LNCAP (cell line): ENCODE data around the gene COL6A2.

Experiments
- TF ChIP-seq, protein P1 (sequence below): fragments of 450-650 bp; IDR thresholded peaks from 2 replicates; pipeline ENCODE4 v1.5.1; 2017; ENCODE audit warnings: mild to moderate bottlenecking

COL6A2 gene

DNA sequence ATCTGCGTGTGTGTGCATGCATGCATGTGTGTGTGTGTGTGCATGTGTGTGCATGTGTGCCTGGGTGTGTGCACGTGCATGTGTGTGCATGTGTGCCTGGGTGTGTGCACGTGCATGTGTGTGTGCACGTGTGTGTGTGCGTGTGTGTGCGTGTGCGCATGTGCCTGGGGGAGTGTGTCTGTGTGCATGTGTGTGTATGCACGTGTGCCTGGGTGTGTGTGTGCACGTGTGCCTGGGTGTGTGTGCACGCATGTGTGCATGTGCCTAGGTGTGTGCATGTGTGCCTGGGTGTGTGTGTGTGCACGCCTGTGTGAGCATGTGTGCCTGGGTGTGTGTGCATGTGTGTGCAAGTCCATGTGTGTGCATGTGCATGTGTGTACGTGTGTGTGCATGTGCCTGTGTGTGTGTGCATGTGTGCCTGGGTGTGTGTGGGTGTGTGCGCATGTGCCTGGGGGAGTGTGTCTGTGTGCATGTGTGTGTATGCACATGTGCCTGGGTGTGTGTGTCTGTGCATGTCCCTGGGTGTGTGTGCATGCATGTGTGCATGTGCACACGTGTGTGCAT lies 29.3 kb upstream of the COL6A2 start:
- TF ChIP-seq, protein P1, sequence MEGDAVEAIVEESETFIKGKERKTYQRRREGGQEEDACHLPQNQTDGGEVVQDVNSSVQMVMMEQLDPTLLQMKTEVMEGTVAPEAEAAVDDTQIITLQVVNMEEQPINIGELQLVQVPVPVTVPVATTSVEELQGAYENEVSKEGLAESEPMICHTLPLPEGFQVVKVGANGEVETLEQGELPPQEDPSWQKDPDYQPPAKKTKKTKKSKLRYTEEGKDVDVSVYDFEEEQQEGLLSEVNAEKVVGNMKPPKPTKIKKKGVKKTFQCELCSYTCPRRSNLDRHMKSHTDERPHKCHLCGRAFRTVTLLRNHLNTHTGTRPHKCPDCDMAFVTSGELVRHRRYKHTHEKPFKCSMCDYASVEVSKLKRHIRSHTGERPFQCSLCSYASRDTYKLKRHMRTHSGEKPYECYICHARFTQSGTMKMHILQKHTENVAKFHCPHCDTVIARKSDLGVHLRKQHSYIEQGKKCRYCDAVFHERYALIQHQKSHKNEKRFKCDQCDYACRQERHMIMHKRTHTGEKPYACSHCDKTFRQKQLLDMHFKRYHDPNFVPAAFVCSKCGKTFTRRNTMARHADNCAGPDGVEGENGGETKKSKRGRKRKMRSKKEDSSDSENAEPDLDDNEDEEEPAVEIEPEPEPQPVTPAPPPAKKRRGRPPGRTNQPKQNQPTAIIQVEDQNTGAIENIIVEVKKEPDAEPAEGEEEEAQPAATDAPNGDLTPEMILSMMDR, result no peak

DNA sequence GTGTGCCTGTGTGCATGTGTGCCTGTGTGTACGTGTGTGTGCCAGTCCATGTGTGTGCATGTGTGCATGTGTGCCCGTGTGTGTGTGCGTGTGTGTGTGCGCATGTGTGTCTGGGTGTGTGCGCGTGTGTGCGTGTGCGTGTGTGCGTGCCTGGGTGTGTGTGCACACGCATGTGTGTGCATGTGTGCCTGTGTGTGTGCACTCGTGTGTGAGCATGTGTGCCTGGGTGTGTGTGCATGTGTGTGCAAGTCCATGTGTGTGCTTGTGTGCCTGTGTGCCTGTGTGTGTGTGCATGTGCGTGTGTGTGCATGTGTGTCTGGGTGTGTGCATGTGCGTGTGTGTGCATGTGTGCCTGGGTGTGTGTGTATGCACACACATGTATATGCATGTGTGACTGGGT lies 28.7 kb upstream of the COL6A2 start:
- TF ChIP-seq, protein P1, result no peak

GRCh38 chr21:46069719-46070279 lies 28.1 kb upstream of the COL6A2 start:
- TF ChIP-seq, protein P1, result no peak

- TF ChIP-seq, protein P1, result no peak
Observed at GRCh38 chr21:46071082-46071481, 26.8 kb upstream of the COL6A2 start.

- TF ChIP-seq, protein P1, result no peak
Observed at GRCh38 chr21:46077674-46078101, 20.2 kb upstream of the COL6A2 start.

DNA sequence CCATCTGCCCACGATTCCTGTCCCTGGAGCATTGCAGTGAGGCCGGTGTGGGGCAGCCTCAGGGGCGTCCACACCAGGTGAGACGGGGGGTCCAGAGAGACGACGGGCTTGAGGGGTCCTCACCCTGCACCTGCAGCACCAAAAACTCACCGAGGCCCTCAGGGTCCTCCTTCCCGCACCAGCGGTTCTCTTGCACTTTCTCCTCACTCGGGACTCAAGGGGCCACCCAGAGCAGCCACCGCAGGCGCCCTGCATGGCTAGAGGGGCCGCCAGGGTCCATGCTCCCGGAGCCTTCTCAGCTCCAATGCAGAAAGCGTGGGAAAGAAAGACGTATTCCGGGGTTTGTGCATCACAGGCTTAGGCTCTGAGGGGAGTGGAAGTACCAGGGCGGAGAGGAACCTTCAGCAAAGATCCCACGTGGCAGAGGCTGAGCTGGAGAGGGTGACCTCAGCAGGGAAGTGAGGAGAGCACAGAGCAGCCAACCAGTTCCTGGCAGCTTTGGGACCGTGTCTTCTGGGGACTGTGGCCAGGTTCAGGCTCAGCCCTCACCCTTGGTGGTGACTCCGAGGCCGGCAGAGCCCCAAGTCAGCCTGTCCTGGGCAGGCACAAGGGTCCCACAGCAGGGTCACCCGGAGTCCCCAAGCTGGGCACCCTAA lies 19.5 kb upstream of the COL6A2 start:
- TF ChIP-seq, protein P1, result no peak

- TF ChIP-seq, protein P1, result no peak
Observed at GRCh38 chr21:46078978-46079351, 18.9 kb upstream of the COL6A2 start.
